Measurements from ENCODE around the gene CCRL2.

- TF ChIP-seq CTCF (IDR thresholded peaks at IDR 0.05) (no peak), POLR2A (IDR thresholded peaks at IDR 0.05) (no peak)
Observed at GRCh38 chr3:46399557-46399956, 7.5 kb upstream of the CCRL2 start.

Data from uterus (tissue), 2 donors.